ELR (cell line): Measurements from ENCODE around the gene C16orf74.

Experiments used
- DNase-seq: peaks from one replicate; pipeline ENCODE4 v3.0.0-alpha.2; 2015; ENCODE audit warnings: low read depth

C16orf74 gene

GRCh38 chr16:85695196-85696128 lies 55.4 kb downstream of the C16orf74 start:
- DNase-seq = no peak

DNA sequence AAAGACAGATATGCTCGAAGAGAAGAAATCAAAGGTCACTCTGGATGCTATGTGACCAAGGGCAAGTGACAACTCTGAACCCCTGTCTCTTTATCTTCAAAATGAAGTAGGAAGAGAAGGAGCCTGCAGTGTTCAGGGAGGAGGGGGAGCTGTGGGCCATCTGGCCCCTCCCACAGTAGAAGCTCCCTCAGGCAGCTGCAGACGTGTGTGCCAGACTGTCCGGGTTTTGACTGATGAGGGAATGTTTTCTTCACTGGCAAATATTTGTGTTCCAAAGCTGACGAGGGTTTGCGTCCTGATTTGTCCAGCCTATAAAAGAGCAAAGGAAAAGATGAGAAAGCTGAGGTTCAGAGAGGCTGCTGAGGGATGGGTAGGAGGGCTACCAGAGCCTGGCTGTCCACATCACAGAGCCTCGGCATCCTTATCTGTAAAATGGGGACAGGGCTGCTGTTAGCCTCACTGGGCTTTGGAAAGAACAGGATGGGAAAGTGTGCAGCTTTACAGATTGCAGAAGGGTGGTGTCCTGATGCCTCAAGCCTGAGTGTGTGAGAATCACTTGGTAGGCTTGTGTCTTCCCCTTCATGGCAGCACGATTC lies 60.3 kb downstream of the C16orf74 start:
- DNase-seq = no peak

- DNase-seq = no peak
Observed at GRCh38 chr16:85689950-85690320, 61.0 kb downstream of the C16orf74 start.

DNA sequence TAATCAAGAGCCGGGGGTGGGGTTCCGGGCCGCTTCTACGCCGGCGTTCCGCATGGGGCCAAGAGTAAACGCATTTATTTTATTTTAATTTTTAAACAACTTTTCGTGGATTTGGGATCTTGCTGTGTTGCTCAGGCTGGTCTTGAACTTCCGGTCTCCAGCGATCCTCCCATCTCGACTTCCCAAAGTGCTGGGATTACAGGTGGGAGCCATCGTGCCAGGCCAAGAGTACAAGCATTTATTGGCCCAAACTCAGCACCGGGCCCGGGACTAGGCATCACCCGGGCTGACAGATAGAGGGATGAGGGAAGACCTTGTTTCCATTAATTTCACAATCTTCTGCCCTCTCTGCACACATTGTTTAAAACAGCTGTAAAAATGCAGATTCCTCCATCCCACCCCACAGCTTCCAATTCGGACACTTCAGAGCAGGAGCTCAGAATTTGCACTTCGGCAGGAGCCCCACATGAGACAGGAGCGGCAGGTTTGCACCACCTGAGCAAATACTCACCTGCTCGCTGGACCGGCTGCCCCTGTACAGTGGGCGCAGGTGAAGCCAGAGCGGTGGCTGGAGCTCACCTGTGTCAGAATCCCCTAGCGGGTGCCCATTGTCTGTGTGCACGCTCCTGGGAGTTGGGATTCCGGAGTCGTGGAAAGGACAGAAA lies 61.5 kb downstream of the C16orf74 start:
- no peak for DNase-seq

- peak; percentile 95 for DNase-seq
Observed at GRCh38 chr16:85688586-85689284, 62.2 kb downstream of the C16orf74 start, which contains the start of gene GINS2. Gene GINS2, minus strand, starts transcription at chr16:85688954. Its CDS starts 56 bp downstream, at chr16:85688898.

GRCh38 chr16:85687651-85688471 lies 63.0 kb downstream of the C16orf74 start:
- no peak for DNase-seq

DNA sequence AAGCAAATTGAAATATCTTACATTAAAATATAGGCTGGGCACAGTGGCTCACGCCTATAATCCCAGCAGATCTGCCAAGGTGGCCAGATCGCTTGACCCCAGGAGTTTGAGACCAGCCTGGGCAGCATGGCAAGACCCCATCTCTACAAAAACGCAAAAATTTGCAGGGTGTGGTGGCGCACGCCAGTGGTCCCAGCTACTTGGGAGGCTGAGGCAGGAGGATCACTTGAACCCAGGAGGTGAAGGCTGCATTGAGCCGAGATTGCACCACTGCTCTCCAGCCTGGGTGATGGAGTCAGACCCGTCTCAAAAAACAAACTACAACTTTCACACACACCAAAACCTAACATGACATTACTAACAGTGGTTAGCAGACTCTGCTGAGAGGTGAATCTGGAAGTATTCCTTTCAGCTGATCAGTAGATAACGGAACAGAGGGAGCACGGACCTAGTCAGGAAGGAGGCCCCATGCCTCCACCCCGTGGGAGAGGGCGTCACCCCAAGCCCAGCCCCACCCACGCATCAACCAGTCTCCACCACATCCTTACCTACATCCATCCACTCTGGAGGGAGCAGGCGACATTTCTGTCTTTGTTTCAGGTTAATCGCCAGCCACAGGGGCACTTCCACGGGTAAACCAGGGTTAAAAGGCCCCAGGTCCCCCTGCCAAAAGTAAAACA lies 63.8 kb downstream of the C16orf74 start:
- no peak for DNase-seq

- DNase-seq = no peak
Observed at GRCh38 chr16:85685251-85685650, 65.6 kb downstream of the C16orf74 start.

- DNase-seq = no peak
Observed at GRCh38 chr16:85683363-85683762, 67.5 kb downstream of the C16orf74 start.

GRCh38 chr16:85682516-85682915 lies 68.4 kb downstream of the C16orf74 start:
- no peak for DNase-seq

DNA sequence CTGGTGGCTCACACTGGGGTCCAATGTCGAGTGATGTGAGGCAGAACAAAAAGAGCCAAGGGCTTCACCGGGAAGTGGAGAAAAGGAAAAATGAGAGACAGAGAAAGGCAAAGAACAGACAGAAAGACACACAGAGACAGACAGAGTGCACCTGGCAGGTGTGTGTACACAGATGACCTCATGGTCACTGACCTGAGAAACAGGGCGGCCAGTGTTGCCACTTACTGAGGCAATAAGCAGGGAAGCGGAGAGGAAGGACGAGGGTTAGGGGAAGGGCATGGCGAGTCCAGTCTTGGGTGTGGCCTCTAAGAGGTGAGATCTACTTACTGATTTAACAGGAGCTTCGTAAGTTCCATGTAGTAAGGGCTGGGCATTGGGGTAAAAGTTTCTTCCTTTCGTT lies 69.6 kb downstream of the C16orf74 start:
- no peak for DNase-seq

GRCh38 chr16:85680352-85680944 lies 70.4 kb downstream of the C16orf74 start:
- DNase-seq = no peak

DNA sequence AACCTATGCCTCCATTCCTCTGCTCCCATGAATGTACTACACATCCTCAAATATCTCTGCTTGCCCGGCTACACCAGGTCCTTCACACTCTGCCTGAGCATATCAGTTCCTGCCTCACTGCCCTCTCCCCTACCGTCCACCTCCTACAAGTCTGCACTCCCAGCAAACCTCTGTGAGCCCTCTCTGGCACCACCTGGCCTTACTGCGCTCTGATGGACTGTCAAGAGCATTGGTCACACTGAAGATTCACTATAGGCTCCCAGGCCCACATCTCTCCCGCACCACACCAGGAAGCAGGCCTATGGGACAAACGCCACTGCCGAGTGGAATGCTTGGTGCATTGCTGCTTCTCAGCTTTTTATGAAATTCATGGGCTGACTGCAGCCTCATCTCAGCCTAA lies 71.0 kb downstream of the C16orf74 start:
- DNase-seq = no peak

GRCh38 chr16:85678821-85679220 lies 72.1 kb downstream of the C16orf74 start:
- DNase-seq = no peak

- no peak for DNase-seq
Observed at GRCh38 chr16:85678016-85678415, 72.9 kb downstream of the C16orf74 start.

DNA sequence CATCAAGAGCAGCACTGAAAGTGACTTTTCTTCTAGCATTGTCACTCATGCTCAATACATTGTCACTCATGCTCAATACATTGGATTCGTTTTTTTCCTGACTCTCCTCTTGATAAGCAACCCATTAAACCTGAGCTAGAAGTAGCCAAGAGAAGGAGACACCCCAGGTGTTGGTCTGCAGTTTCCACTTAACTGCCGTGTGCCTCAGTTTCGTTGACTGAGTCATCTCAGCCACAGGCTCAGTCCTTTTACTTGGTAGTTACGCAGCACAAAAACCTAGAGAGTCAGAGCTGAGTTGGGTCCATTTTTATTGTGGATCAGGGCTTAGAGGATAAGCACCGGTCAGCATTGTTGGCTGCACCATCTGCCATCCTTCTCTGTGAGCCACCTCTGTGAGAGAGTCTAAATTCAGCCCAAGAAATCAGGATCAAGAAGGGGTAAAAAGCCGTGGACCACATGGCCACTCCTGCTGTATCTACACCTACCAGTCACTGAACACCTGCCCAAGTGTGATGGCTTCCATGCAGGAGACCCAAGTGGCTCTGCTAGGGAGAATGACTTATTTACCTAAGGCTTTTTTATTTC lies 73.4 kb downstream of the C16orf74 start:
- DNase-seq = no peak

DNA sequence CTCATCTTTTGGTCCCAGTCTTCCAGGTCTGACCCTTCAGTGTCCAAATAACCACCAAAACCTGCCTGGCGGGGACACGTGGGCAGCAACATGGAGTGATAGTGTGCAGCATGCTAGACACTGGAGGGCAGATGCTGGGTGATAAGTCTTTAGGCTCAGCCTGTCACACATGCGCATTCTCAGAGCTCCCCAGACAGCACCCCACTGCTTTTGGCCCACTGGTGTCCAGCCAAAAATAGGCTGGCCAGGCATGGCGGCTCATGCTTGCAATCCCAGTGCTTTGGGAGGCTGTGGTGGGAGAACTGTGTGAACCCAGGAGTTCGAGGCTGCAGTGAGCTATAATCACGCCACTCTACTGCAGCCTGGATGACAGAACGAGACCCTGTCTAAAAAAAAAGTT lies 74.4 kb downstream of the C16orf74 start:
- DNase-seq = no peak

DNA sequence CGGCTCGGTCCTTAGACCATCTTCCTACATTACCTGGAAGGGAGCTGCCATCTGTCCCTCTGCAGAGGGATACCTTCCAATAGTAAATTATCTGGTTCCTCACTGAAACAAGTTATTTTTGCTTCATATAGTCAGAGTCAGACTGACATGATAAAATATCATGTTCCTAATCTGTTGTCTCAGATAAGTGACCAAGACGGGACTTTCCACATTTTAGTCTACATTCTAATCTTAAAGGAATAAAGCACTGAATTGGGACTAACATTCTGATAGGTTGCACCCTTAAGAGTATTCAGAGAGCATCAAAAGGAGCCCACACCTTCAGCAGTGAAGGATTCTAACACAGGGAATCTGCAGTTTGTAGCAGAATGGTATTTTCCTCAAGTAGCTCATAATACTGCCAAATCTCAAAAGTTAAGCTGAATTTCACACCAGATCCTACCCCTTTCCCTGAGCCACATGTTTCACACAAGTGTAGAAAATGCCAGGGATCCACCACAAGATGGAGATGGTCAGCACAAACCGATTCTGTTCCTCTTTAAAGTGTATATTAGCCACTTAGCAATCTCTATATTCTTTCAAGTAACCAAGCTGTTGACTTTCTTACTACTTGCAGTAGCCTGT lies 75.5 kb downstream of the C16orf74 start:
- peak; percentile 55 for DNase-seq

DNA sequence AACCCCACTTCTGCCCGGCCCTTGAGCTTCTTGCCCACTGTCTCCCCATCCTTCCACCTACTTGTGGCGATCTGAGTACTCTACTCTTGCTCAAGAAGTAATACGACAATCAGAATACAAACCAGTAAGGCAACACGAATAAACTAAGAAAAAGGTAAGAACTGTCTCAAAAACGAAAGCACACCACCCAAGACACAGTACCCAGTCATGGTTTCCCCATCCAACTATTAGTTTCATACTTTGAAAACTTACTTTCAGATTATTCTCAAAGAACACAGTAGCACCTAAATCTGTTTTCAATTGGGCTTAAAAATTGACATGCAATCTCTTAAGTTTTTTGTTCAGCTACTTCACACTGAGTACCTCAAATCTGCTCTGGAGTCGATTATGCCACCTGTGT lies 76.1 kb downstream of the C16orf74 start:
- no peak for DNase-seq

- no peak for DNase-seq
Observed at GRCh38 chr16:85674418-85674755, 76.5 kb downstream of the C16orf74 start.
